ENCODE measurements around the gene BPTF.

DNA sequence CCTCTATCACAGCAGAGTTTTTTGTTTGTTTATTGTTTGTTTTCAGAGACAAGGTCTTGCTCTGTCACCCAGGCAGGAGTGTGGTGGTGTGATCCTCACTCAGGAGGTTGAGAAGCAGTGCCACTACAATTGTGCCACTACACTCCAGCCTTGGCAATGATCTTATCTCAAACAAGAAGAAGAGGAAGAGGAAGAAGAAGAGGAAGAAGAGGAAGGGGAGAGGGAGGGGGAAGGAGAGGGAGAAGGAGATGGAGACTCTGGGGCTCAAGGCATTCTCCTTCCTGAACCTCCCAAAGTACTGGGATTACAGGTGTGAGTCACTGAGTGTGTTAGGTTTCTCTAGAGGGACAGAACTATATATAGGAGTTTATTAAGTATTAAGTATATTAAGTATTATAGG is 188.1 kb downstream of the BPTF start:
- TF ChIP-seq, protein P1, sequence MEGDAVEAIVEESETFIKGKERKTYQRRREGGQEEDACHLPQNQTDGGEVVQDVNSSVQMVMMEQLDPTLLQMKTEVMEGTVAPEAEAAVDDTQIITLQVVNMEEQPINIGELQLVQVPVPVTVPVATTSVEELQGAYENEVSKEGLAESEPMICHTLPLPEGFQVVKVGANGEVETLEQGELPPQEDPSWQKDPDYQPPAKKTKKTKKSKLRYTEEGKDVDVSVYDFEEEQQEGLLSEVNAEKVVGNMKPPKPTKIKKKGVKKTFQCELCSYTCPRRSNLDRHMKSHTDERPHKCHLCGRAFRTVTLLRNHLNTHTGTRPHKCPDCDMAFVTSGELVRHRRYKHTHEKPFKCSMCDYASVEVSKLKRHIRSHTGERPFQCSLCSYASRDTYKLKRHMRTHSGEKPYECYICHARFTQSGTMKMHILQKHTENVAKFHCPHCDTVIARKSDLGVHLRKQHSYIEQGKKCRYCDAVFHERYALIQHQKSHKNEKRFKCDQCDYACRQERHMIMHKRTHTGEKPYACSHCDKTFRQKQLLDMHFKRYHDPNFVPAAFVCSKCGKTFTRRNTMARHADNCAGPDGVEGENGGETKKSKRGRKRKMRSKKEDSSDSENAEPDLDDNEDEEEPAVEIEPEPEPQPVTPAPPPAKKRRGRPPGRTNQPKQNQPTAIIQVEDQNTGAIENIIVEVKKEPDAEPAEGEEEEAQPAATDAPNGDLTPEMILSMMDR (IDR thresholded peaks at IDR 0.05): no peak
- TF ChIP-seq EZH2 (IDR thresholded peaks at IDR 0.05): no peak
